BLaER1 (cell line): ENCODE measurements around the gene ZNG1B.
"Not testable (repeated sequence)": the region's sequence is repeated elsewhere in the genome, so short reads cannot be mapped to it uniquely, and the experiment has no call there.

ENCODE experiments used
- H3K27ac ChIP-seq: shearing (Covaris generic); formaldehyde crosslinking; 2 replicates; pipeline ENCODE4 v1.8.1; 2022
- H3K27me3 ChIP-seq: shearing (Covaris generic); formaldehyde crosslinking; 2 replicates; pipeline ENCODE4 v1.8.1; 2022
- H3K36me3 ChIP-seq: shearing (Covaris generic); formaldehyde crosslinking; 2 replicates; pipeline ENCODE4 v1.8.1; 2022
- H3K4me1 ChIP-seq: shearing (Covaris generic); formaldehyde crosslinking; 2 replicates; pipeline ENCODE4 v1.8.1; 2022
- H3K4me2 ChIP-seq: shearing (Covaris generic); formaldehyde crosslinking; 2 replicates; pipeline ENCODE4 v1.8.1; 2022
- H3K4me3 ChIP-seq: shearing (Covaris generic); formaldehyde crosslinking; 2 replicates; pipeline ENCODE4 v1.8.1; 2022
- H3K9ac ChIP-seq: shearing (Covaris generic); formaldehyde crosslinking; 2 replicates; pipeline ENCODE4 v1.8.1; 2022
- H3K9me3 ChIP-seq: shearing (Covaris generic); formaldehyde crosslinking; 2 replicates; pipeline ENCODE4 v1.8.1; 2022
- H4K20me1 ChIP-seq: shearing (Covaris generic); formaldehyde crosslinking; 2 replicates; pipeline ENCODE4 v1.8.1; 2022

ZNG1B gene

GRCh38 chr2:113517025-113517424 is 79.5 kb downstream of the ZNG1B start:
- H3K27ac ChIP-seq, H3K4me2 ChIP-seq, H4K20me1 ChIP-seq, H3K4me1 ChIP-seq, H3K9ac ChIP-seq, H3K9me3 ChIP-seq, H3K4me3 ChIP-seq, H3K36me3 ChIP-seq, H3K27me3 ChIP-seq: not testable (repeated sequence)

GRCh38 chr2:113520837-113521236 is 83.3 kb downstream of the ZNG1B start:
- not testable (repeated sequence) for H3K9ac ChIP-seq, H3K4me1 ChIP-seq, H3K4me3 ChIP-seq, H4K20me1 ChIP-seq, H3K27ac ChIP-seq, H3K9me3 ChIP-seq, H3K27me3 ChIP-seq, H3K36me3 ChIP-seq, H3K4me2 ChIP-seq

GRCh38 chr2:113521492-113521891 is 84.0 kb downstream of the ZNG1B start:
- H3K27ac ChIP-seq, H3K4me3 ChIP-seq, H3K9me3 ChIP-seq, H3K36me3 ChIP-seq, H3K27me3 ChIP-seq, H3K4me2 ChIP-seq, H3K9ac ChIP-seq, H3K4me1 ChIP-seq, H4K20me1 ChIP-seq: not testable (repeated sequence)

GRCh38 chr2:113524986-113525385 is 87.5 kb downstream of the ZNG1B start:
- not testable (repeated sequence) for H3K4me2 ChIP-seq, H3K9ac ChIP-seq, H3K27me3 ChIP-seq, H3K4me1 ChIP-seq, H3K27ac ChIP-seq, H3K36me3 ChIP-seq, H3K4me3 ChIP-seq, H4K20me1 ChIP-seq, H3K9me3 ChIP-seq

GRCh38 chr2:113527350-113528045 is 90.0 kb downstream of the ZNG1B start:
- not testable (repeated sequence) for H4K20me1 ChIP-seq, H3K4me2 ChIP-seq, H3K36me3 ChIP-seq, H3K4me3 ChIP-seq, H3K4me1 ChIP-seq, H3K9ac ChIP-seq, H3K9me3 ChIP-seq, H3K27me3 ChIP-seq, H3K27ac ChIP-seq

GRCh38 chr2:113528126-113528525 is 90.6 kb downstream of the ZNG1B start:
- not testable (repeated sequence) for H3K27me3 ChIP-seq, H3K9me3 ChIP-seq, H3K9ac ChIP-seq, H4K20me1 ChIP-seq, H3K4me2 ChIP-seq, H3K4me1 ChIP-seq, H3K27ac ChIP-seq, H3K36me3 ChIP-seq, H3K4me3 ChIP-seq

- not testable (repeated sequence) for H4K20me1 ChIP-seq, H3K36me3 ChIP-seq, H3K27ac ChIP-seq, H3K9ac ChIP-seq, H3K4me2 ChIP-seq, H3K4me3 ChIP-seq, H3K27me3 ChIP-seq, H3K4me1 ChIP-seq, H3K9me3 ChIP-seq
Measured at GRCh38 chr2:113528904-113529303, 91.4 kb downstream of the ZNG1B start.

GRCh38 chr2:113532991-113533390 is 95.5 kb downstream of the ZNG1B start:
- not testable (repeated sequence) for H3K9me3 ChIP-seq, H3K36me3 ChIP-seq, H3K9ac ChIP-seq, H4K20me1 ChIP-seq, H3K27ac ChIP-seq, H3K4me2 ChIP-seq, H3K4me1 ChIP-seq, H3K27me3 ChIP-seq, H3K4me3 ChIP-seq

- H3K4me2 ChIP-seq, H3K4me1 ChIP-seq, H3K27ac ChIP-seq, H4K20me1 ChIP-seq, H3K9ac ChIP-seq, H3K9me3 ChIP-seq, H3K36me3 ChIP-seq, H3K4me3 ChIP-seq: not testable (repeated sequence)
- H3K27me3 ChIP-seq = peaks cover 12% of the 10 kb centered on the region
Measured at GRCh38 chr2:113536573-113536972, 99.1 kb downstream of the ZNG1B start.

- not testable (repeated sequence) for H3K4me2 ChIP-seq, H3K4me1 ChIP-seq, H3K4me3 ChIP-seq, H3K27ac ChIP-seq, H4K20me1 ChIP-seq, H3K9ac ChIP-seq, H3K36me3 ChIP-seq, H3K9me3 ChIP-seq
- H3K27me3 ChIP-seq = peaks cover 30% of the 10 kb centered on the region
Measured at GRCh38 chr2:113540834-113541203, 103.3 kb downstream of the ZNG1B start.

GRCh38 chr2:113541204-113541975 is 103.9 kb downstream of the ZNG1B start:
- peak overlapping the region; percentile 75 for H3K4me2 ChIP-seq
- peak overlapping the region; percentile 58 for H3K4me3 ChIP-seq

GRCh38 chr2:113541976-113542485 is 104.5 kb downstream of the ZNG1B start:
- peaks cover 30% of the 10 kb centered on the region for H3K27me3 ChIP-seq
- H3K4me1 ChIP-seq, H3K27ac ChIP-seq, H4K20me1 ChIP-seq, H3K9me3 ChIP-seq, H3K36me3 ChIP-seq, H3K9ac ChIP-seq: not testable (repeated sequence)
- peak overlapping the region; percentile 75 for H3K4me2 ChIP-seq
- H3K4me3 ChIP-seq = peak overlapping the region; percentile 58

More at GRCh38 chr2:113541204-113541975, 103.9 kb downstream of the ZNG1B start:
- H3K36me3 ChIP-seq, H3K9me3 ChIP-seq, H4K20me1 ChIP-seq, H3K4me1 ChIP-seq, H3K9ac ChIP-seq, H3K27ac ChIP-seq: not testable (repeated sequence)
- H3K27me3 ChIP-seq = peaks cover 30% of the 10 kb centered on the region

- H4K20me1 ChIP-seq, H3K4me3 ChIP-seq, H3K27ac ChIP-seq, H3K9ac ChIP-seq, H3K9me3 ChIP-seq, H3K4me2 ChIP-seq, H3K4me1 ChIP-seq, H3K36me3 ChIP-seq: not testable (repeated sequence)
- H3K27me3 ChIP-seq = peaks cover 30% of the 10 kb centered on the region
Measured at GRCh38 chr2:113542529-113542928, 105.0 kb downstream of the ZNG1B start.
